Fibroblast of mammary gland (primary cell): ENCODE results near the gene FAM3C.

Experiments used
- DNase-seq: peaks from one replicate; pipeline ENCODE4 v3.0.0-alpha.2; 2010; ENCODE audit warnings: low read depth
- H3K4me3 ChIP-seq: 2 replicates; pipeline ENCODE4 v1.5.1; 2011; ENCODE audit warnings: low read depth, mild to moderate bottlenecking, low read length, moderate library complexity; ENCODE audit not compliant: control insufficient read depth
- TF ChIP-seq, protein P1 (sequence below): conservative IDR thresholded peaks from 2 replicates; pipeline ENCODE4 v1.5.1; 2011; ENCODE audit warnings: low read depth, low read length, inconsistent platforms; ENCODE audit not compliant: control insufficient read depth, insufficient read depth

FAM3C gene

DNA sequence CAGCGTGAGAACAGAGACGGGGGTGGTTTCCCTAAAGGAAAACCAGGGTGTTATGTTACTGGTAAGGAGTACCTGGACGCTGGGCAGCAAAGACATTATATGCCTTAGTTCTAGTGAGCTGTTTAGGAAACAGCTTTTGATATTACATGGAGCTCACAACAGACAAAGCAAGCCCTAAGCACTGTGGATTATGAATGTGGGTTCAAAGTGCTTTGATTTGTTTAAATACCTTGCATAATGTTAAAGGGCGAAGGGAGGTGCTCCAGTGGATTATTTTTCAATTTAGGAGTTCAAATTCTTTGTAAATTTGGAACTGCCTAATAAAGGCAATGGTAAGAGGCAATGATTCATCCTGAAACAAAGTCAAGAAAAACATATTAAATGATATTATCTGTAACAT is 53.5 kb downstream of the FAM3C start:
- TF ChIP-seq, protein P1, sequence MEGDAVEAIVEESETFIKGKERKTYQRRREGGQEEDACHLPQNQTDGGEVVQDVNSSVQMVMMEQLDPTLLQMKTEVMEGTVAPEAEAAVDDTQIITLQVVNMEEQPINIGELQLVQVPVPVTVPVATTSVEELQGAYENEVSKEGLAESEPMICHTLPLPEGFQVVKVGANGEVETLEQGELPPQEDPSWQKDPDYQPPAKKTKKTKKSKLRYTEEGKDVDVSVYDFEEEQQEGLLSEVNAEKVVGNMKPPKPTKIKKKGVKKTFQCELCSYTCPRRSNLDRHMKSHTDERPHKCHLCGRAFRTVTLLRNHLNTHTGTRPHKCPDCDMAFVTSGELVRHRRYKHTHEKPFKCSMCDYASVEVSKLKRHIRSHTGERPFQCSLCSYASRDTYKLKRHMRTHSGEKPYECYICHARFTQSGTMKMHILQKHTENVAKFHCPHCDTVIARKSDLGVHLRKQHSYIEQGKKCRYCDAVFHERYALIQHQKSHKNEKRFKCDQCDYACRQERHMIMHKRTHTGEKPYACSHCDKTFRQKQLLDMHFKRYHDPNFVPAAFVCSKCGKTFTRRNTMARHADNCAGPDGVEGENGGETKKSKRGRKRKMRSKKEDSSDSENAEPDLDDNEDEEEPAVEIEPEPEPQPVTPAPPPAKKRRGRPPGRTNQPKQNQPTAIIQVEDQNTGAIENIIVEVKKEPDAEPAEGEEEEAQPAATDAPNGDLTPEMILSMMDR, result no peak
- H3K4me3 ChIP-seq, result no peak overlapping the region
- no peak for DNase-seq

DNA sequence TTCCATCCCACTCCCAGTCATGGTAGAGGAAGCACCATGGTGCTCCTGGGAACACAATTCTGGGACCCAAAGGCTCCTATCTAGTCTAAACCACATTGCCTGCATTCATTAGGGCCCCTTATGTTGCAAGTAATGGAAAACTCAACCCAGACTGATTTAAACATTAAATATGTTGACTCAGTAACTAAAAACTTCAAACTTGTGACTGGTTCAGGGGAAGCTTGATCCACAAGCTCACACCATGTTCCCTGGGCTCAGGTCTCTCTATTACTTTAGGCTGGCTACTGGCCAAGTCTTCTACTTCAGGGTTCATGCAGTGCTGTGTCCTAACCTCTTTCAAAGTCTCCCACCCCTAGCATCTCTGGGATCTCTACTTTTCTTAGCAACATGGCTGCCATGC is 54.2 kb downstream of the FAM3C start:
- DNase-seq, result no peak
- no peak overlapping the region for H3K4me3 ChIP-seq
- TF ChIP-seq, protein P1, result no peak

DNA sequence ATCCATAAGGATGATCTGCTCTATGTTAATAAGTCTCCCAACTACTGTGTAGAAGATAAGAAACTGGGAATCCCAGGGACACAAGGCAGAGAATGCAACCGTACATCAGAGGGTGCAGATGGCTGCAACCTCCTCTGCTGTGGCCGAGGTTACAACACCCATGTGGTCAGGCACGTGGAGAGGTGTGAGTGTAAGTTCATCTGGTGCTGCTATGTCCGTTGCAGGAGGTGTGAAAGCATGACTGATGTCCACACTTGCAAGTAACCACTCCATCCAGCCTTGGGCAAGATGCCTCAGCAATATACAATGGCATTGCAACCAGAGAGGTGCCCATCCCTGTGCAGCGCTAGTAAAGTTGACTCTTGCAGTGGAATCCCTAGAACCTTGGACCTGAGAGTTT is 57.0 kb downstream of the FAM3C start:
- H3K4me3 ChIP-seq, result no peak overlapping the region
- TF ChIP-seq, protein P1, result no peak
- DNase-seq, result no peak

GRCh38 chr7:121337398-121337797 is 58.7 kb downstream of the FAM3C start:
- TF ChIP-seq, protein P1, result peak; percentile 3
- no peak overlapping the region for H3K4me3 ChIP-seq
- DNase-seq, result no peak

DNA sequence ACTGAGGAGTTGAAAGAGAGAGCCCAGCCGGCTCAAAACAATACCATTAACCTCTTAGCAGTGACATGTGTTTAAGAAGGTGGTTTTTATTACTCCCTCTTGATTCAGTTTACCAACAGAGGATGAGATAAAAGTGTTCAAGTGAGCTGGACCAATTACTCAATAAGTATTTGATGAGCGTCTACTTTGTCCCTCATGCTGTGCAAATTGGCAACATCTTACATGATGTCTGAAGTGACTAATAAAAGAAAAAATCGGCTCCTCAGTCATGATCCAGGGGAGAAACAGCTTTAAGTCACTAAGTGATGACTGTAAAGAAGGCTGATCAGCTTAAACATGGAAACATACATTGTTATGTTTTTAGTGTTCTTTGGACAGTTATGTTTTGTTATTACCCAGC is 59.5 kb downstream of the FAM3C start:
- TF ChIP-seq, protein P1, result no peak
- H3K4me3 ChIP-seq, result no peak overlapping the region
- peak; percentile 47 for DNase-seq

GRCh38 chr7:121334875-121335648 is 61.0 kb downstream of the FAM3C start:
- TF ChIP-seq, protein P1, result no peak
- peak; percentile 26 for DNase-seq
- no peak overlapping the region for H3K4me3 ChIP-seq

DNA sequence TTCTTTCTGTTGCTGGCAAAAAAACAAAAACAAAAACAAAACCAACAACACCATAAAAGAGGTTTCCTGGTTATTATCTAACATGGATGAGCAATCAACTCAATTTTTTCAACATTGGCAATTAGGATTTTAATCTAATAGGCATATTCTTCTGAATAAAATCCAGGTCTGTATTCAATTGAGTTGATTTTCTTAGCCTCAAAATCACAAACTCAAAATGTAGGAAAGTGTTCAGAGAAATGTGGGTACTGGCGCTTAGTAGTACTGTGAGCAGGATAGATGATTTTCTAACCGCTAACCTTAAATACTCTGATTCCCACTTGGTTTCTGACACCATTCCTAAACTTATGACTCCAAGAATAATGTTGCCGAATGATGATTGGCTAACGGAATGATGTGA is 61.7 kb downstream of the FAM3C start:
- TF ChIP-seq, protein P1, result no peak
- H3K4me3 ChIP-seq, result no peak overlapping the region

More for the DNA sequence above, 61.7 kb downstream of the FAM3C start:
- no peak for DNase-seq
